Measurements from ENCODE around the gene POLR1D.

Gene POLR1D

DNA sequence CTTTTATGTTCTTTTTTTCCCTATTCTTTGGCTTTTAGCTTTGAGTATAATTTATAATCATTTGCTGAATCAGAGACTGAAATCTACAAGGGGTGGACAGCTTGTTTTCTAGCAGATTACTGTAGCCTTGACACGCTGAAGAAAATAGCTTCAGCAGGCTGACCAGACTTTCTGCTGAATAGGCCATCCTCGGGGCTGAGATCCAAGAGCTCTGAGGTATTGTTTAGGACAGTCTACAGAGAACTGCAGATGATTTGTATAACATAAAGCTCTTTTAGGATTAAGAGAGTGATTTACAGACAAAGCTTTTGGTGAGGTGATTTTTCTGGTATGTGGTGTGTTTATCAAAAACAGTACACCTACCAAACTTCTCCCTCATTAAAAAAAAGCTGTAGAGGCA, 16.8 kb downstream of the POLR1D start:
- DNase-seq (ENCODE audit: low read depth), result no peak

GRCh38 chr13:27639186-27639585, 17.5 kb downstream of the POLR1D start:
- DNase-seq (ENCODE audit: low read depth), result no peak

- DNase-seq (ENCODE audit: low read depth), result no peak
Observed at GRCh38 chr13:27641711-27642502, 20.2 kb downstream of the POLR1D start.

DNA sequence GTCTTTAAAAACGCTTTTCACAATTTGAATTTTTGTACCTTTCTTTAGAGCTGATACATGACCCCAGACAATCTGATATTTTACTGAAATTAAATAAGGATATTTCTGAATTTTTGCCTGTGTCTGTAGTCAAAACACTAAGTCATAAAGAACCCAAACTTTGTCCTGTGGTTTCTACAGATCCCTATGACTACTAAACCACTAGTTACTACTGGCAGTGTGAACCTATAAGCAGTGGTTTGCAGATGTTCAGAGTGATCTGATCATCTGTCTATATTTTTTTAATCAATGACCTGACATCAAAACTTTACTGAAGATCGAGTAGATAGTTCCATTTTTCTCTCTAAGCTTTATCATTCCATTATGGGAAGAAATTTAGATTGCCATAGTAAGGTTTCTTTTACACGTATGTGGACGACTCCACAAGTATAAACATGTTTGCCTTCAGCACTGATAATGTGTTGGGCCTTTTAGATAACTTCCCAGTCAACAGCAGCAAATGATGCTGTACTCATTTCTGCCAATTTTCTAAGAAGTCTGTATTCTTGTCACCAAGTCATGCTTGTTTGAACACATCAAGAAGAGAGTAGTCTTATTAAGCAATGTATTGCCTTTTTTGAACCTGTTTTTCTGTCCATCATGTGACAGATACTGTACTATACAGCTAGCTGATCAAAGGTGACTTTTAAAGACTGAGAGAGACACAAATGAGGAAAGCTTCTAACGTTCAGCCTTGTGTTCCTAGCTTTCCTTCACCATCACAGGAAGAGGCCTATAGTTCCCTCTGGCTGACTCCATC, 21.8 kb downstream of the POLR1D start:
- DNase-seq (ENCODE audit: low read depth), result no peak

GRCh38 chr13:27644302-27644701, 22.6 kb downstream of the POLR1D start:
- no peak for DNase-seq (ENCODE audit: low read depth)

- DNase-seq (ENCODE audit: low read depth), result no peak
Observed at GRCh38 chr13:27650312-27650711, 28.6 kb downstream of the POLR1D start.

DNA sequence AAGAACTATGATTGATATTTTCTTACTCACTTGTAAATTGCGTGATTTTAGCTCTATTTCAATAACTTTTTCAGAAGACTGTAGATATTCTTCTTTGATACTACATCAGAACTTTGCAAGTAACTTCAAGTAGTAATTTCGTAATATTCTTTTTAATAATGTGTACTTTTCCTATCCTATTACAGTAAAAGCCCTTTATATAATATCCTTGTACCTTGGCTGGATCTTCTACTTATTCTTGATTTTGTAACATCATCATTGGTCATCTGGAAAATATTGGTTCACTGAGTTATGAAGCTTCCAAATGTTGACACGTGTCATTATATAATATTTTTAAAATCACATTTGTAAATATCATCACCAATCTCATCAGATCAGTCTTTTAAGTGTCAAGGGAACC, 32.4 kb downstream of the POLR1D start:
- no peak for DNase-seq (ENCODE audit: low read depth)

- DNase-seq (ENCODE audit: low read depth), result no peak
Observed at GRCh38 chr13:27654816-27655215, 33.1 kb downstream of the POLR1D start.

GRCh38 chr13:27657724-27658123, 36.0 kb downstream of the POLR1D start:
- no peak for DNase-seq (ENCODE audit: low read depth)

DNA sequence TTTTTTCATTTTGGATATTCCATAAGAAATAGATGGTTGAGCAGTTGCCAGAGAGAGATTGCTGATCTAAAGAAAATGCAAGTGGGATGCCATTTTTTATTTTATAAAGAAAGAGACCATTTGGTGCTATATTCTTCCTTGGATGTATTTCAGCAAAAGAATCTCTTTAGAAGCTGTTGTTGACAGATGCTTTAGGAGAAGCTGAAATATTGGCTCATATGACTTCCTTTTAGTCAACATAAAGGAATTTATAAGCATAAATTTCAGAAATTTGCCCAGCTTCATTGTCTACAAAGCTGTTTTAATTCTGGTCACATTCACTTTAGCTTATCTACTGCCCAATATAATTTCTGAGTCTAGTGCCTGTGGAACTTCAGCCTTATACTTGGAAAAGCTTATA, 36.9 kb downstream of the POLR1D start:
- DNase-seq (ENCODE audit: low read depth), result no peak

- no peak for DNase-seq (ENCODE audit: low read depth)
Observed at GRCh38 chr13:27659145-27659865, 37.6 kb downstream of the POLR1D start.

DNA sequence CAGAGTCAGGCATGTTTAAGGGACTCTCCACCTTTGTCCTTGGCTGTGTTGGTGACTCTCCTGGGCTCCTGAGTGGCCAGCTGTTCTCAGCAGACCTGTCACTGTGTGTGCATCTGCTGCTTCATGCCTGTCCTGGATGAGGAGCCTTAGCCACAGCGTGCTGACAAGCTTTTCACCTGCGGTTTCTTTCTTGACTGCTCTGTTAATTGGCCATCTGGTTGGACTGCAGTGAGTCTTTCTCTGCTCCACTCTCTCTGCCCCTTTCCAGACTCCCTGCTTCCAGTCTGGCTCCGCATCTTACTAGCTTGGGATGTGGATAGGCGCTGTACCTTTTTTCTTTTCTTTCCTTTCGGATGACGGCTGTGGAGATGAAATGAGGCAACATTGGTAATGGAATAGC, 38.8 kb downstream of the POLR1D start:
- DNase-seq (ENCODE audit: low read depth), result no peak

DNA sequence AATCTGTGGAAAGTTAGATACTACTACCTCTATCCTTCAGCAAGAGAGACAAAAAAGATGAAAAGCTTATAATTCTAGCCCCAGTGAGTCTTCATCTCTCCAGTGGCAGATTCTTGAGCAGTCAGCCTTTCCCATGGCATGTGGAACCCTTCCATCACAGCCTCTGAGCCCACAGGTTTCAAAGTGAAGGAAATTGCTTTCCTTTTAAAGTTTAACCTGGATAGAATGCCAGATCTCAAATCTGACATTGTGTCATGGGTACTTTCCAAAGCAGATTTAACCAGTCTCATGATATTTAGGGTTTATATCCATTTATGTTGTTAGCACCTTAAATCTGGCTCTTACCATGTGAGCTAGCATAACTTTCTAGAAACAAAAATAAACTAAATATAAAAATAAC, 39.3 kb downstream of the POLR1D start:
- no peak for DNase-seq (ENCODE audit: low read depth)

- DNase-seq (ENCODE audit: low read depth), result no peak
Observed at GRCh38 chr13:27662738-27663470, 41.2 kb downstream of the POLR1D start.

- DNase-seq (ENCODE audit: low read depth), result no peak
Observed at GRCh38 chr13:27663947-27664346, 42.3 kb downstream of the POLR1D start.

DNA sequence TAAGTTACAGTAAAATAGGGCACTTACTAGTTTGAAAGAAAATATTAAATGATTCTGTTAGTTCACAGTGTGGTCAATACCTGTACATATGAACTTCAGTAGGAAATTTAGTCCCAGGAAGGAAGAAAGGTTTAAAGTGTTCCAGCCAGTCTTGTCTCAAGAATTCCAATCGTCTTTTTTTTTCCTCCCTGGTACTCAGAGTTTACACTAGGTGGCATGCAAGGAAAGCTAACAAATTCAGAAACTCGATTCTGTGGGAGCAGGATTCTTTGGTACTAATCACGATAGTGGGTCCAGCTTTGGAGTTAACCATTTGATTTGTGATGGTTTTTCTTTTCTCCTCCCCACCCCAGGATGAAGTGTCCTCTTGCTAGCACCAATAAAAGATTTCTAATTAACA, 43.6 kb downstream of the POLR1D start:
- DNase-seq (ENCODE audit: low read depth), result no peak

DNA sequence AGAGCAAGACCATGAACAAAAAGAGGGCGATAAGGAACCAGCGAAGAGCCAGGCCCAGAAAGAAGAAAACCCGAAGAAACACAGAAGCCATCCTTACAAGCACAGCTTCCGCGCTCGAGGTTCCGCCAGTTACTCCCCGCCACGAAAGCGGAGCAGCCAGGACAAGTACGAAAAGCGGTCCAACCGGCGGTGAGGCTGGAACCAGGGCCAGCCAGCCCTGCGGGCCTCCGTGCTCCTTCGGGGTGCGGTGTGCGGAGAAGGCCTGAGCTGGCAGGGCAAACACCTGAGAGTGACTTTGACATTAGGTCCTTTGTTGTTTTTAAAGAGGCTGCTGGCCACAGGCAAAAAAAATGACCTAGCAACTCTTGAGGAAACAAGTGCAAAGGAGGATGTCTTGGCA, 44.1 kb downstream of the POLR1D start:
- DNase-seq (ENCODE audit: low read depth), result no peak

DNA sequence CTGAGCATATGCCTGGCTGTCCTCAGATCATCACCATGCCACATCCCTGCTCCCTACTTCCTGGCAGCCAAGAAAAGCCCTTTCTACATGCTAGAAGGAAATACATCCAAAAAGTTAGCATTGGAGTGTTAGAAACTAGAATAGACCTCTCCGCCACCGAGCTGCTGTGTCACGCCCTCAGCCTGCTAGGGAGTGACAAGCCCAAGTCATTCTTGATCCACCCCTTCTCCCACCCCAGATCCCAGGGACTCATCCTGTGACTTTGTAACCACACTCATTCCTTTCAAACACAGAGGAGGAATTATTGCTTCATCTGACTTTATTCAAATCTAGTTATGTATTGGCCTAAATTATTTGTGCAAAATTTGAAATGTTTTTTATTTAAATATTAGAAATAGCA, 45.3 kb downstream of the POLR1D start:
- no peak for DNase-seq (ENCODE audit: low read depth)

DNA sequence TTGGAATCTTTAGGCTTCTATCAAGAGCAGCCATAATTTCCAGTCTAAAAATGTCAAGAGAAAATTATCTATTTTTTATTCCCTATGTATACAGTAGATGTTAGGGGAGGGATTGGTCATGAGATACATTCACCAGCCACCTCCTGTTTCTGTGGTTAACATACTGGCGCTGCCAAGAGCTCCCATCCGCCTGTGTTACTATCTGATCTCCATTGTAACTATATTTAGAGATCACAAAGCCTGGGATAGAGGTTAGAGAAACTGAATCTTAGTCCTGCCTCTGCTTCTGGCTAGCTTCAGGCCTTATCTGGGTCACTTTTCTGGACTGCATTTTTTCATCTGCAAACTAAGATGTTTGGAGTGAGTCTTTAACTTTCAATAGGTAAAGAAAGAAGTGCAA, 46.3 kb downstream of the POLR1D start:
- no peak for DNase-seq (ENCODE audit: low read depth)

DNA sequence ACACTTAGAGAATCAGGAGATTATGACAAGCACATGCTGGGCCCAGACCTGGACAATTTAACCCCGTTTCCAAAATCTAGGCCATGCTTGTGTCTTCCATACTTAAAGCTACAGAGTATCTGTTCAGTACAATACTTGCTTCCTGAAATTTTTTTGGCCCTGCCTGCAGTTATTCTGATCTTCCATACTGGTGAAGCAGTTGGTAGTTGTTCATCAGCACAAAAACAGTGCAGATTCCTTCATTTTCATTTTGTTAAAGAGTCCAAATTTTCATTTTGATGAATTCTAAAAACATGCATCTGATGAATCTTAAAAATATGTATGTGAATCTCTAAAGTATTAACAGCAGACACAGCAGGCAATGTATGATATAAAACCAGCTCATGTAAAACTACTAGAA, 49.2 kb downstream of the POLR1D start:
- no peak for DNase-seq (ENCODE audit: low read depth)

GRCh38 chr13:27672025-27672424, 50.3 kb downstream of the POLR1D start:
- DNase-seq (ENCODE audit: low read depth), result no peak
